Prostate gland (tissue), 2 donors: Measurements from ENCODE around the gene WDR31. TPM values are rescaled to one million over a fixed set of nuclear protein-coding genes. Genes with fewer than 3 reads are reported as not detected.

ENCODE experiments used
- DNase-seq: peaks from one replicate; pipeline ENCODE4 v3.0.0-alpha.2; 2019; ENCODE audit warnings: low spot score
- H3K27ac ChIP-seq, 2 donors: fragments of 200-600 bp; sonication (generic); 2 replicates each; pipeline ENCODE4 v1.5.1; 2017 to 2019
- H3K27me3 ChIP-seq: fragments of 200-600 bp; sonication (generic); replicated peaks from 2 replicates; pipeline ENCODE4 v1.5.1; 2019; ENCODE audit not compliant: insufficient read depth
- H3K36me3 ChIP-seq, 2 donors: fragments of 200-600 bp; sonication (generic); 1 replicate in 1 of 2; 2 replicates in 1 of 2; pipeline versions ENCODE4 v1.5.1 to v1.8.1; 2017 to 2019
- H3K4me1 ChIP-seq: fragments of 200-600 bp; sonication (generic); replicated peaks from 2 replicates; pipeline ENCODE4 v1.5.1; 2019
- H3K4me3 ChIP-seq, 2 donors: fragments of 200-600 bp; sonication (generic); 2 replicates each; pipeline ENCODE4 v1.5.1; 2017 to 2019
- H3K9me3 ChIP-seq: fragments of 200-600 bp; sonication (generic); 2 replicates; pipeline ENCODE4 v1.5.1; 2017
- POLR2A ChIP-seq: fragments of 450-650 bp; IDR thresholded peaks from one replicate; pipeline ENCODE4 v1.6.1; 2016; ENCODE audit warnings: antibody characterized with exemption, mild to moderate bottlenecking
- POLR2AphosphoS5 ChIP-seq: sonication (generic); formaldehyde crosslinking; IDR thresholded peaks from one replicate; pipeline ENCODE4 v1.6.1; 2017; ENCODE audit warnings: antibody characterized with exemption
- WGBS: methylation state at CpG from one replicate; pipeline ENCODE4 v1.1.5; 2018; 5-methylcytosine and 5-hydroxymethylcytosine counted together
- intact Hi-C: fragments of 100-400 bp; cut with DNase I; formaldehyde crosslinking; loops from one replicate; pipeline ENCODE4 v1.14.2; 2022
- total RNA-seq, 2 donors: library from RNA; depleted of rRNA; stranded (reverse); fragments of >200 nt; gene quantifications; one replicate each; pipeline ENCODE4 v1.1.0, GENCODE V29; 2016
- TF ChIP-seq, protein P1 (sequence below), 4 experiments: fragments of 200-600 bp in 2 of 4; fragments of 450-650 bp in 2 of 4; sonication (generic) in 2 of 4; IDR thresholded peaks; 1 replicate in 3 of 4; 2 replicates in 1 of 4; pipeline ENCODE4 v1.5.1; 2016 to 2019; ENCODE audit warnings: antibody characterized with exemption in 4 of 4, mild to moderate bottlenecking in 2 of 4, moderate library complexity in 2 of 4

WDR31 gene
- total RNA-seq, 2 donors from 2014 or later: 5.1 to 6.4 TPM

DNA sequence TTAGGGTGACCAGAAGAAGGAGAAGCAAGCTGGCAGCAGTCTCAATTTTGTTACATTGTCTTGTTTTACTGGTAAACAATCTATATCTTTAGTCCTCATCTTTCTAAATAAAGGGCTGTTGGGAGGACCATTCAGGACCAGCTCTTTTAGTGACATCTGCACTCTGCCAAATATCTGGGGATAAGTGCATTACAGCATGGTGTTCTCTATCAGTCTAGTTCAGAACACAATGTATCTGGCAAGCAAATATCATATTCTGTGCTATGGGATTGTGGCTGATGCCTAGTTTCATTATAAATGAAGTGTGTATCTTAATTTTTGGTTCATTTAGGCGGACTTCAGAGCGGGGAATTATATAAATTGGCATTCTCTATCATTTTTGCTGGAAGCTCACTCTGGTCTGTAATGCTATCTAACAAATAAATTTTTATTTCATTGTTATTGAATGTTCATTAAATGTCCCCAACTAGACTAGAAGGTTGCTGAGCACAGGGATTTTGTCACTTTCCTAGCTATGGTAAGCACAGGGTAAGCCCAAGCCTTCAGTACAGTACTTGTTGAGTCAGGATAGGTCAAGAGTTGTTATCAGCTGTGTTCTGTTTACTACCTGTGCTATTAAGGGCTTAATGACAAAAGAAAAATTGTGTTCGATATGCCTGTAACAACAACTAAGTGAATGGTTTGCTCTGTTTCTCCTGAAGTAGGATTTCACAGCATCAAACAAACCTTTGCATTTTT, 11.9 kb downstream of the WDR31 start:
- no peaks in the 10 kb centered on the region for H3K27me3 ChIP-seq
- TF ChIP-seq POLR2AphosphoS5: no peak
- no peak for TF ChIP-seq POLR2A
- TF ChIP-seq, protein P1, sequence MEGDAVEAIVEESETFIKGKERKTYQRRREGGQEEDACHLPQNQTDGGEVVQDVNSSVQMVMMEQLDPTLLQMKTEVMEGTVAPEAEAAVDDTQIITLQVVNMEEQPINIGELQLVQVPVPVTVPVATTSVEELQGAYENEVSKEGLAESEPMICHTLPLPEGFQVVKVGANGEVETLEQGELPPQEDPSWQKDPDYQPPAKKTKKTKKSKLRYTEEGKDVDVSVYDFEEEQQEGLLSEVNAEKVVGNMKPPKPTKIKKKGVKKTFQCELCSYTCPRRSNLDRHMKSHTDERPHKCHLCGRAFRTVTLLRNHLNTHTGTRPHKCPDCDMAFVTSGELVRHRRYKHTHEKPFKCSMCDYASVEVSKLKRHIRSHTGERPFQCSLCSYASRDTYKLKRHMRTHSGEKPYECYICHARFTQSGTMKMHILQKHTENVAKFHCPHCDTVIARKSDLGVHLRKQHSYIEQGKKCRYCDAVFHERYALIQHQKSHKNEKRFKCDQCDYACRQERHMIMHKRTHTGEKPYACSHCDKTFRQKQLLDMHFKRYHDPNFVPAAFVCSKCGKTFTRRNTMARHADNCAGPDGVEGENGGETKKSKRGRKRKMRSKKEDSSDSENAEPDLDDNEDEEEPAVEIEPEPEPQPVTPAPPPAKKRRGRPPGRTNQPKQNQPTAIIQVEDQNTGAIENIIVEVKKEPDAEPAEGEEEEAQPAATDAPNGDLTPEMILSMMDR (IDR thresholded peaks at IDR 0.05): no peak
- H3K4me1 ChIP-seq: no peaks in the 10 kb centered on the region
- no peak for DNase-seq
- H3K9me3 ChIP-seq: no peaks in the 10 kb centered on the region
- 76% methylated on average over 3 of the region's 3 CpGs for WGBS
- H3K4me3 ChIP-seq: no peak overlapping the region
- H3K36me3 ChIP-seq: no peaks in the 10 kb centered on the region
- intact Hi-C loops: no loop called here
- no peak overlapping the region for H3K27ac ChIP-seq

DNA sequence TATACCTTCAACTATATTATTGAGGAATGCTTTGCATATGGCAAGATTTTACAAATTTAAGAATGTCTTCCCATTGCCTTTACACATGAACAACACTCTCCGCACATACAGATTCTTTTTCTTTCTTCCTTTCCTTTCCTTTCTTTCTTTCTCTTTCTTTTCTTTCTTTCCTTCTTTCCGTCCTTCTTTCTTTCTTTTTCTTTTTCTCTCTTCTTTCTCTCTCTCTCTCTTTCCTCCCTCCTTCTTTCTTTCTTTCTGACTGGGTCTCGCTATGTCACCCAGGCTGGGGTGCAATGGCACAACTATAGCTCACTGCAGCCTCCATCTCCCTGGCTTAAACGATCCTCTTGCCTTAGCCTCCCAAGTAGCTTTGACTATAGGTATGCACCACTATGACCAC, 13.8 kb downstream of the WDR31 start:
- no peak for TF ChIP-seq POLR2AphosphoS5
- TF ChIP-seq, protein P1 (IDR thresholded peaks at IDR 0.05): no peak
- TF ChIP-seq POLR2A: no peak
- DNase-seq: no peak
- no peaks in the 10 kb centered on the region for H3K4me1 ChIP-seq
- H3K27me3 ChIP-seq: no peaks in the 10 kb centered on the region
- H3K4me3 ChIP-seq: no peak overlapping the region
- no peak overlapping the region for H3K27ac ChIP-seq
- H3K9me3 ChIP-seq: no peaks in the 10 kb centered on the region
- intact Hi-C loops: no loop called here
- H3K36me3 ChIP-seq: no peaks in the 10 kb centered on the region
- 97% methylated on average over 4 of the region's 4 CpGs for WGBS

DNA sequence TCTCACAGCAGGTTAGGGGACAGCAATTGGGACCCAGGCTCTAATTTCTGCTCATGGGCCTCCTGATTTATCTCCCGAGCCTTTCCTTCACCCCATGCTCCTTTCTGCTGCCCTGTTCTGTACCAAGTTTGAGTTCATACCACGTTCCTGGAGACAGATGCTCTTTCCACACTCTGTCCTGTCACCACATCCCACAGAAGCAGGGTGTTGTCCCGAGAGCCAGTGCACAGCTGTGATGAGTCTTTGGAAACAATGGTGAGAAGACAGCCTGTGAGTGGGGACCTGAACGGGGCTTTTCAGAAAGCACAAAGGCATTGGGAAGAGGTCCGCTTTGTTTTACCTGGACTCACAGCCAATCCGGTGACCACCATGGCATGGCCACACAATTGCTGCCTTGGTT, 17.4 kb downstream of the WDR31 start:
- no peak for DNase-seq
- Histone ChIP-seq H3K9me3 (no peaks in the 10 kb centered on the region), H3K4me1 (no peaks in the 10 kb centered on the region), H3K27me3 (no peaks in the 10 kb centered on the region), H3K36me3 (no peaks in the 10 kb centered on the region), H3K4me3 (no peak overlapping the region), H3K27ac (no peak overlapping the region)
- no peak for TF ChIP-seq POLR2A
- TF ChIP-seq, protein P1 (IDR thresholded peaks at IDR 0.05): no peak
- no peak for TF ChIP-seq POLR2AphosphoS5
- intact Hi-C loops: no loop called here
- 83% methylated on average over 6 of the region's 6 CpGs for WGBS

DNA sequence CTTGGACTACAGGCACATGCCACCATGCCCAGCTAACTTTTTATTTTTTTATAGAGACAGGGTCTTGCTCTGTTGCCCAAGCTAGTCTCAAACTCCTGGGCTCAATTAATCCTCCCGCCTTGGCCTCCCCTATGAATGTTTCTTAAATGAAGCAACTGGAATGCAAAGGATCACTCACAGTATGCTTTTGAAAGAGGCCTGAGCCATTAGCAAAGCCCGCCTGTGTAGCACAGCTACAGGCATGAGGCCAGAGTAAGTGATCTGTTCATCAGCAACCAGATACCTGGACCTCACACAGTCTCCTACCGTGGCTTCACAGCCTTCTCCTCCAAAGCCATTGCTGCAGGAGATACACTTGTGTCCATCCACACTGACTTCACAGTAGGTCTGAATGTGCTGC, 20.0 kb downstream of the WDR31 start:
- TF ChIP-seq POLR2A (no peak), POLR2AphosphoS5 (no peak)
- TF ChIP-seq, protein P1 (IDR thresholded peaks at IDR 0.05): no peak
- H3K9me3 ChIP-seq: no peaks in the 10 kb centered on the region
- WGBS: 92% methylated on average over 3 of the region's 3 CpGs
- intact Hi-C loops: no loop called here
- no peak overlapping the region for H3K4me3 ChIP-seq
- H3K4me1 ChIP-seq: no peaks in the 10 kb centered on the region
- DNase-seq: no peak
- no peaks in the 10 kb centered on the region for H3K27me3 ChIP-seq
- H3K36me3 ChIP-seq: no peaks in the 10 kb centered on the region
- no peak overlapping the region for H3K27ac ChIP-seq

DNA sequence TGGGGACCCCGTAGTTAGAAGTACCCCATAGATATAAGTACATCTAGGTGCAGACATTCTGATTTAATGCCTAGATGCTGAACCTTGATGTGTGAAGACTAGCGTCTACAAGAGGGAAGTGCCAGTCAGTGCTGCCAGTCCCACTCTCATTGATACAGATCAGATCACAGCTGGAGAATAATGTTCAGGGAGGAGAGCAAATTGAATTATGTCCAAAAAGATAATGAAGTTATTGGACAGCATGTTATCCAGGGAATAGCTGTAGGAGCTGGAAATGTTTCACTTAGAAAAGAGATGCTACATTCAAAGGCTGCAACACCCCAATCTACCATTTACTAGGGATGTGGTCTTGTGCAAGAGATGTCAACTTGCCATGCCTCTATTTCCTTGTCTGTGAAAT, 21.0 kb downstream of the WDR31 start:
- intact Hi-C loops: loop anchor here (10.0 kb wide), 1 partner anchor 86 kb away; the partner anchor contains the start of gene ALAD
- Histone ChIP-seq H3K9me3 (no peaks in the 10 kb centered on the region), H3K27me3 (no peaks in the 10 kb centered on the region), H3K4me3 (no peak overlapping the region), H3K27ac (no peak overlapping the region), H3K4me1 (no peaks in the 10 kb centered on the region), H3K36me3 (no peaks in the 10 kb centered on the region)
- WGBS: 84% methylated on average over 2 of the region's 2 CpGs
- DNase-seq: no peak
- TF ChIP-seq, protein P1 (IDR thresholded peaks at IDR 0.05): no peak
- TF ChIP-seq POLR2AphosphoS5 (no peak), POLR2A (no peak)
